ENCODE results near the gene POU2F3. TPM values are rescaled to one million over a fixed set of nuclear protein-coding genes. Genes with fewer than 3 reads are reported as not detected.

Gene POU2F3
- total RNA-seq, 3 donors from 2014 or later (not counting 1 experiment from before 2014, with no cell fraction given), result not detected

- H3K27ac Mint-ChIP-seq, result no peak overlapping the region
- Histone ChIP-seq H3K27ac (ENCODE audit: low read length) (no peak overlapping the region), H3K27me3 (ENCODE audit: control insufficient read depth, insufficient read depth, low read length) (peaks cover 9% of the 10 kb centered on the region), H3K9me3 (ENCODE audit: control insufficient read depth, insufficient read depth, low read length) (no peaks in the 10 kb centered on the region), H3K4me3 (ENCODE audit: low read length) (no peak overlapping the region), H3K36me3 (ENCODE audit: control insufficient read depth, insufficient read depth, low read length) (no peaks in the 10 kb centered on the region), H3K4me1 (ENCODE audit: control insufficient read depth, insufficient read depth, low read length) (no peaks in the 10 kb centered on the region)
- H3K4me1 Mint-ChIP-seq, result no peaks in the 10 kb centered on the region
- intact Hi-C loops (cut with micrococcal nuclease), result no loop called here
- DNase-seq (no peak), ATAC-seq (no peak)
- no peak overlapping the region for H3K4me3 Mint-ChIP-seq
- H3K27me3 Mint-ChIP-seq (ENCODE audit: low read depth in 2 of 2), result peaks cover 54 to 59% of the 10 kb centered on the region in 2 donors
- TF ChIP-seq CTCF (IDR thresholded peaks at IDR 0.05), result no peak
- no peaks in the 10 kb centered on the region for H3K36me3 Mint-ChIP-seq
- H3K9me3 Mint-ChIP-seq, result no peaks in the 10 kb centered on the region
- 81% methylated on average over 9 of the region's 11 CpGs for WGBS (ENCODE audit: insufficient coverage)
Observed at GRCh38 chr11:120238968-120239620, 846 bp upstream of the POU2F3 start.

- H3K27ac ChIP-seq (ENCODE audit: low read length), result no peak overlapping the region
- DNase-seq, result no peak
- H3K4me3 Mint-ChIP-seq, result no peak overlapping the region
- intact Hi-C loops (cut with micrococcal nuclease), result no loop called here
- no peaks in the 10 kb centered on the region for H3K36me3 Mint-ChIP-seq
- no peak overlapping the region for H3K27ac Mint-ChIP-seq
- no peaks in the 10 kb centered on the region for H3K36me3 ChIP-seq (ENCODE audit: control insufficient read depth, insufficient read depth, low read length)
- H3K4me3 ChIP-seq (ENCODE audit: low read length), result no peak overlapping the region
- H3K9me3 Mint-ChIP-seq, result no peaks in the 10 kb centered on the region
- no peak for TF ChIP-seq CTCF (IDR thresholded peaks at IDR 0.05)
- peaks cover 46 to 56% of the 10 kb centered on the region in 2 donors for H3K27me3 Mint-ChIP-seq (ENCODE audit: low read depth in 2 of 2)
- ATAC-seq, result peak in 1 of 3 donors; percentile 12
- H3K4me1 ChIP-seq (ENCODE audit: control insufficient read depth, insufficient read depth, low read length), result no peaks in the 10 kb centered on the region
- H3K27me3 ChIP-seq (ENCODE audit: control insufficient read depth, insufficient read depth, low read length), result peaks cover 9% of the 10 kb centered on the region
- 83% methylated on average over 1 of the region's 2 CpGs for WGBS (ENCODE audit: insufficient coverage)
- H3K9me3 ChIP-seq (ENCODE audit: control insufficient read depth, insufficient read depth, low read length), result no peaks in the 10 kb centered on the region
- no peaks in the 10 kb centered on the region for H3K4me1 Mint-ChIP-seq
Observed at GRCh38 chr11:120240866-120241265, 926 bp downstream of the POU2F3 start.

DNA sequence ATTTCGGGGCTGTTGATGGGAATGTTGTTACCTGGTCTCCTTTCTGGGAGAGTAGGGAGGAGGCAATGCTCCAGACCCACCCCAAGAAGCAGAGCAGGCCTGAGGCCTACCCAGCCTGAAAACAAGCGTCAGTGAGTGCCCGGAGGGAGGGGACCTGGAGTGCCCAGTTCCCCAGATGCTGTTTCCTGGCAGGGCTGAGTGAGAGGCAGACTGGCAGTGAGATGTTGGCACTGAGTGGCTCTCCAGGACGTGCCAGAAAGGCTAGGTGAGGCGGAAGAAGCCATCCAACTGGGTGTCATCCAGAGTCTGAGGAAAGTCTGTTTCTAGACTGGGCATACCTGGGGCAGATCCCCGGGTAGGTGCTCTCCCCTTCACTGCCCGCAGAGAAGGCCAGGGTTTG, 1.3 kb downstream of the POU2F3 start:
- TF ChIP-seq CTCF (IDR thresholded peaks at IDR 0.05), result no peak
- no peaks in the 10 kb centered on the region for H3K9me3 Mint-ChIP-seq
- H3K4me1 Mint-ChIP-seq, result no peaks in the 10 kb centered on the region
- no peak for DNase-seq
- Histone ChIP-seq H3K9me3 (ENCODE audit: control insufficient read depth, insufficient read depth, low read length) (no peaks in the 10 kb centered on the region), H3K4me1 (ENCODE audit: control insufficient read depth, insufficient read depth, low read length) (no peaks in the 10 kb centered on the region), H3K36me3 (ENCODE audit: control insufficient read depth, insufficient read depth, low read length) (no peaks in the 10 kb centered on the region), H3K27ac (ENCODE audit: low read length) (no peak overlapping the region), H3K27me3 (ENCODE audit: control insufficient read depth, insufficient read depth, low read length) (peaks cover 9% of the 10 kb centered on the region), H3K4me3 (ENCODE audit: low read length) (no peak overlapping the region)
- peaks cover 48 to 60% of the 10 kb centered on the region in 2 donors for H3K27me3 Mint-ChIP-seq (ENCODE audit: low read depth in 2 of 2)
- no peak overlapping the region for H3K27ac Mint-ChIP-seq
- no peak for ATAC-seq
- intact Hi-C loops (cut with micrococcal nuclease), result no loop called here
- no peaks in the 10 kb centered on the region for H3K36me3 Mint-ChIP-seq
- WGBS (ENCODE audit: insufficient coverage), result 88% methylated on average over 7 of the region's 7 CpGs
- no peak overlapping the region for H3K4me3 Mint-ChIP-seq

DNA sequence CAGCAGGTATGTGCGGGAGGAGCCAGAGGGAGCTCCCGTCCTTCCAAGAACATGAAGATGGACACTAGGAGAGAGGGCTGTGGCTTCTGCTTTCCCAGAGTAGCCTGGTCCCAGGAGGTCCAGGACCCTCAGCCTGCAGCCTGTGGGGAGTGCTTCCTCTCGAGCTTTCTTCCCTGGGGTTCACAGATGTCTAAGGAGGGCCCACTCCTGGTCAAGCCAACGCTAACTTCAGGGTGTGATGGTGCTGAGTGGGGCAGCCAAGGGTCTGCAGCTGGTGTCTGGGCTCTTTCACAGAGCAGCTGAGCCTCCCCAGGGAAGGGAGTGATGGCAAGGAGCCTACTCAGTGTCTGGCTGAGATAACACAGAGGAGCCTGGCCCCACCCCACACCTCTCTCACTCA, 3.3 kb downstream of the POU2F3 start:
- Histone ChIP-seq H3K36me3 (ENCODE audit: control insufficient read depth, insufficient read depth, low read length) (no peaks in the 10 kb centered on the region), H3K9me3 (ENCODE audit: control insufficient read depth, insufficient read depth, low read length) (no peaks in the 10 kb centered on the region), H3K27me3 (ENCODE audit: control insufficient read depth, insufficient read depth, low read length) (peaks cover 9% of the 10 kb centered on the region), H3K27ac (ENCODE audit: low read length) (no peak overlapping the region), H3K4me3 (ENCODE audit: low read length) (no peak overlapping the region), H3K4me1 (ENCODE audit: control insufficient read depth, insufficient read depth, low read length) (no peaks in the 10 kb centered on the region)
- H3K27me3 Mint-ChIP-seq (ENCODE audit: low read depth in 2 of 2), result peaks cover 42 to 63% of the 10 kb centered on the region in 2 donors
- H3K27ac Mint-ChIP-seq, result no peak overlapping the region
- ATAC-seq (no peak), DNase-seq (no peak)
- no peak overlapping the region for H3K4me3 Mint-ChIP-seq
- no peaks in the 10 kb centered on the region for H3K36me3 Mint-ChIP-seq
- intact Hi-C loops (cut with micrococcal nuclease), result no loop called here
- WGBS (ENCODE audit: insufficient coverage), result 75% methylated on average over 4 of the region's 4 CpGs
- TF ChIP-seq CTCF (IDR thresholded peaks at IDR 0.05), result no peak
- H3K4me1 Mint-ChIP-seq, result no peaks in the 10 kb centered on the region
- no peaks in the 10 kb centered on the region for H3K9me3 Mint-ChIP-seq

Measured in natural killer cell (primary cell).